ENCODE data around the gene TPP2. TPM values are rescaled to one million over a fixed set of nuclear protein-coding genes. Genes with fewer than 3 reads are reported as not detected.

TPP2 gene
- total RNA-seq, 1 experiment from 2014 or later: 36.7 TPM

- Histone ChIP-seq H3K9ac (ENCODE audit: low read length) (no peak overlapping the region), H3K9me3 (ENCODE audit: control insufficient read depth in 1 of 2, insufficient read depth in 1 of 2, low read depth in 1 of 2, low read length in 2 of 2) (no peaks in the 10 kb centered on the region; a peak in 1 of 4 replicates), H3K4me2 (ENCODE audit: low read length) (no peak overlapping the region), H3K79me2 (ENCODE audit: insufficient read depth, low read length) (no peaks in the 10 kb centered on the region), H3K27me3 (ENCODE audit: insufficient read depth, low read length) (no peaks in the 10 kb centered on the region), H3K9me2 (ENCODE audit: insufficient read depth) (no peaks in the 10 kb centered on the region), H4K20me1 (ENCODE audit: insufficient read depth) (no peaks in the 10 kb centered on the region), H3K36me3 (ENCODE audit: control insufficient read depth in 1 of 2, insufficient read depth in 2 of 2, low read length in 2 of 2) (peaks cover 11 to 21% of the 10 kb centered on the region in 2 experiments), H3K4me1 (ENCODE audit: control insufficient read depth in 1 of 2, insufficient read depth in 2 of 2, low read length in 2 of 2) (no peaks in the 10 kb centered on the region), H3K27ac (ENCODE audit: low read depth, low read length) (no peak overlapping the region), H2AFZ (ENCODE audit: low read depth, low read length, poor library complexity, severe bottlenecking) (no peak overlapping the region), H3K4me3 (replicated peaks in 1 of 2; ENCODE audit: low read depth in 1 of 2, low read length in 2 of 2) (no peak overlapping the region)
- DNase-seq (ENCODE audit: low read depth, low spot score): no peak
- TF ChIP-seq FOSL1 (IDR thresholded peaks at IDR 0.05; ENCODE audit: low read depth): no peak
- TF ChIP-seq, protein P1, sequence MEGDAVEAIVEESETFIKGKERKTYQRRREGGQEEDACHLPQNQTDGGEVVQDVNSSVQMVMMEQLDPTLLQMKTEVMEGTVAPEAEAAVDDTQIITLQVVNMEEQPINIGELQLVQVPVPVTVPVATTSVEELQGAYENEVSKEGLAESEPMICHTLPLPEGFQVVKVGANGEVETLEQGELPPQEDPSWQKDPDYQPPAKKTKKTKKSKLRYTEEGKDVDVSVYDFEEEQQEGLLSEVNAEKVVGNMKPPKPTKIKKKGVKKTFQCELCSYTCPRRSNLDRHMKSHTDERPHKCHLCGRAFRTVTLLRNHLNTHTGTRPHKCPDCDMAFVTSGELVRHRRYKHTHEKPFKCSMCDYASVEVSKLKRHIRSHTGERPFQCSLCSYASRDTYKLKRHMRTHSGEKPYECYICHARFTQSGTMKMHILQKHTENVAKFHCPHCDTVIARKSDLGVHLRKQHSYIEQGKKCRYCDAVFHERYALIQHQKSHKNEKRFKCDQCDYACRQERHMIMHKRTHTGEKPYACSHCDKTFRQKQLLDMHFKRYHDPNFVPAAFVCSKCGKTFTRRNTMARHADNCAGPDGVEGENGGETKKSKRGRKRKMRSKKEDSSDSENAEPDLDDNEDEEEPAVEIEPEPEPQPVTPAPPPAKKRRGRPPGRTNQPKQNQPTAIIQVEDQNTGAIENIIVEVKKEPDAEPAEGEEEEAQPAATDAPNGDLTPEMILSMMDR (IDR thresholded peaks at IDR 0.05 in 2 of 3, conservative IDR thresholded peaks at IDR 0.05 in 1 of 3; ENCODE audit: borderline replicate concordance in 1 of 3, insufficient read depth in 1 of 3, low read depth in 2 of 3, low read length in 2 of 3): no peak
- TF ChIP-seq, protein P2, sequence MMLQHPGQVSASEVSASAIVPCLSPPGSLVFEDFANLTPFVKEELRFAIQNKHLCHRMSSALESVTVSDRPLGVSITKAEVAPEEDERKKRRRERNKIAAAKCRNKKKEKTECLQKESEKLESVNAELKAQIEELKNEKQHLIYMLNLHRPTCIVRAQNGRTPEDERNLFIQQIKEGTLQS (IDR thresholded peaks at IDR 0.05): no peak
- TF ChIP-seq ZFX (IDR thresholded peaks at IDR 0.05): no peak
- TF ChIP-seq ELF1 (IDR thresholded peaks at IDR 0.05; ENCODE audit: borderline replicate concordance, low read depth): no peak
- no peak for TF ChIP-seq EZH2phosphoT487 (IDR thresholded peaks at IDR 0.05; ENCODE audit: borderline replicate concordance)
- no peak for TF ChIP-seq CBX3 (IDR thresholded peaks at IDR 0.05; ENCODE audit: low read depth)
- TF ChIP-seq, protein P3, sequence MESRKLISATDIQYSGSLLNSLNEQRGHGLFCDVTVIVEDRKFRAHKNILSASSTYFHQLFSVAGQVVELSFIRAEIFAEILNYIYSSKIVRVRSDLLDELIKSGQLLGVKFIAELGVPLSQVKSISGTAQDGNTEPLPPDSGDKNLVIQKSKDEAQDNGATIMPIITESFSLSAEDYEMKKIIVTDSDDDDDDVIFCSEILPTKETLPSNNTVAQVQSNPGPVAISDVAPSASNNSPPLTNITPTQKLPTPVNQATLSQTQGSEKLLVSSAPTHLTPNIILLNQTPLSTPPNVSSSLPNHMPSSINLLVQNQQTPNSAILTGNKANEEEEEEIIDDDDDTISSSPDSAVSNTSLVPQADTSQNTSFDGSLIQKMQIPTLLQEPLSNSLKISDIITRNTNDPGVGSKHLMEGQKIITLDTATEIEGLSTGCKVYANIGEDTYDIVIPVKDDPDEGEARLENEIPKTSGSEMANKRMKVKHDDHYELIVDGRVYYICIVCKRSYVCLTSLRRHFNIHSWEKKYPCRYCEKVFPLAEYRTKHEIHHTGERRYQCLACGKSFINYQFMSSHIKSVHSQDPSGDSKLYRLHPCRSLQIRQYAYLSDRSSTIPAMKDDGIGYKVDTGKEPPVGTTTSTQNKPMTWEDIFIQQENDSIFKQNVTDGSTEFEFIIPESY (IDR thresholded peaks at IDR 0.05; ENCODE audit: extremely low read depth, insufficient replicate concordance, low read length): no peak
- TF ChIP-seq EGR1 (IDR thresholded peaks at IDR 0.05; ENCODE audit: low read depth): no peak
- TF ChIP-seq YY1 (IDR thresholded peaks at IDR 0.05; ENCODE audit: extremely low read depth, insufficient replicate concordance, low read depth, low read length): no peak
- TF ChIP-seq POLR2A (IDR thresholded peaks at IDR 0.05; ENCODE audit: borderline replicate concordance, extremely low read depth, insufficient read depth, insufficient read length): no peak
- TF ChIP-seq TCF7L2 (IDR thresholded peaks at IDR 0.05; ENCODE audit: borderline replicate concordance, extremely low read depth, insufficient read depth, insufficient read length): no peak
- TF ChIP-seq CEBPB (IDR thresholded peaks at IDR 0.05; ENCODE audit: low read depth): no peak
- no peak for TF ChIP-seq JUND (IDR thresholded peaks at IDR 0.05)
- TF ChIP-seq SIN3A (IDR thresholded peaks at IDR 0.05; ENCODE audit: low read depth): no peak
- no peak for TF ChIP-seq MAX (IDR thresholded peaks at IDR 0.05)
- no peak for TF ChIP-seq ZNF274 (IDR thresholded peaks at IDR 0.05; ENCODE audit: low read depth, low read length)
- POLR2A ChIA-PET: no interaction called here
- ATAC-seq: no peak
- no TSS peak for BruUV-seq (replicated peaks)
- intact Hi-C loops (cut with micrococcal nuclease): no loop called here
- RAD21 ChIA-PET (ENCODE audit: low non-redundant PET in 1 of 2, low total read pairs in 2 of 2, uncharacterized antibody in 2 of 2, unreplicated experiment in 2 of 2): no interaction called here
- CTCF ChIA-PET: no interaction called here
These were observed 62.5 kb downstream of the TPP2 start for GRCh38 chr13:102659168-102659713.
